ENCODE results near the gene TIMM44.
"Not testable (repeated sequence)": the region's sequence is repeated elsewhere in the genome, so short reads cannot be mapped to it uniquely, and the experiment has no call there.

TIMM44 gene

DNA sequence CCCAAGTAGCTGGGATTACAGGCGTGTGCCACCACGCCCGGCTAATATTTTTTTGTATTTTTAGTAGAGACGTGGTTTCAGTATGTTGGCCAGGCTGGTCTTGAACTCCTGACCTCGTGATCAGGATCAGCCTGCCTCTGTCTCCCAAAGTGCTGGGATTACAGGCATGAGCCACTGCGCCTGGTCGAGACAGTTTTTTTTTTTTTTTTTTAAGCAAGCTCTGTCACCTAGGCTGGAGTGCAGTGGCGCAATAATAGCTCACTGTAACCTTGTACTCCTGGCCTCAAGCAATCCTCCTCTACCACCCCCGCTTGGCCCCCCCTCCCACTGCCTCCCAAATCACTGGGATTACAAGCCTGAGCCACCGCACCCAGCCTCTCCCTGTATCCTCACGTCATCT lies 46.2 kb downstream of the TIMM44 start:
- DNase-seq = no peak

DNA sequence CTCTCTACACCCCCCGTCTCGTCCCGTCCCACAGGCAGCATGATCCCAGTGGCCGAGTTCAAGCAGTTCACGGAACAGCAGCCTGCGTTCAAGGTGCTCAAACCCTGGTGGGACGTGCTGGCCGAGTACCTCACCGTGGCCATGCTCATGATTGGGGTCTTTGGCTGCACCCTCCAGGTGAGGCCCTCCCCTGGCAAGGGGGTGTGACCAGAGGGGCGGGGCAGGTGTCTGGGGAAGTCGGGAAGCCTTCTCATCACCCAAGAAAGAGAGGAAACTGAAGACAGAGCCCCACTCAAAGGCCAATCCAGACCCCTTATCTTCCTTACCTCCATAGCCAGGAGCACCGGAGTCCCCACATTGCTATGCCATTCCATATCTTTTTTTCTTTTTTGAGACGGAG lies 47.9 kb downstream of the TIMM44 start:
- DNase-seq = no peak

DNA sequence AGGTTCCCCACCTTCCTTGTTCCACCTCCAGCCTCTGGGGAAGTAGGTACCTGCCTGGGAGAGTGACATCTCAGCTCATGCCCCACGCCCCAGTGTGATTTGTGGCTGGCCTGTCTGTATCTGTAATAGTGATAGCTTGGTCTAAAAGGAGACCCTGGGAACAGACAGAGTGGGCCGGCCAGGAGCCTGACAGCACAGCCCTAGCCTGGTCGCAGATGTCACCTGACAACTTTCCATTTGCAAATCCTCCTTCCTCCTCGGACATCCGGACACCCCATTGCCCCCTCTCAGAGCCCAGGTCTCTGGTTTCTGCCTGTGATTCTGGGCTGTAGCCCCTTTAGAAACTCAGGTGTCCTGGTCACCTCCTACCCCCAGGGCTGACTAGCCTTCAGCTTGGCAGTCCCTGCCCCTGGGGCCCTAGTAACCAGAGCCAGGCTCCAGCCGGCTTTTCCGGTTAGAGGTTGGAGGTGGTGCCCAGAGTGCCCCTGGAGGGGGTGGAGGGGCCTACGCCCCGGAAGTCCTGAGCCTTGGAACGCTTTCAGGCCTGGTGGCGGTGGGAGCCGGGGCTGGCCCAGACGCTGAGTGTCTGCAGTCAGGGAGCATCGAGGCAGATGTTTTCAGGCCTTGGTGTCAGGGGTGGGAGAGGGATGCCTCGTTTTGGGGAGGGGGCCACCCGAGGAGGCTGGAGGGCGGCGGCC lies 48.7 kb downstream of the TIMM44 start:
- DNase-seq = no peak

DNA sequence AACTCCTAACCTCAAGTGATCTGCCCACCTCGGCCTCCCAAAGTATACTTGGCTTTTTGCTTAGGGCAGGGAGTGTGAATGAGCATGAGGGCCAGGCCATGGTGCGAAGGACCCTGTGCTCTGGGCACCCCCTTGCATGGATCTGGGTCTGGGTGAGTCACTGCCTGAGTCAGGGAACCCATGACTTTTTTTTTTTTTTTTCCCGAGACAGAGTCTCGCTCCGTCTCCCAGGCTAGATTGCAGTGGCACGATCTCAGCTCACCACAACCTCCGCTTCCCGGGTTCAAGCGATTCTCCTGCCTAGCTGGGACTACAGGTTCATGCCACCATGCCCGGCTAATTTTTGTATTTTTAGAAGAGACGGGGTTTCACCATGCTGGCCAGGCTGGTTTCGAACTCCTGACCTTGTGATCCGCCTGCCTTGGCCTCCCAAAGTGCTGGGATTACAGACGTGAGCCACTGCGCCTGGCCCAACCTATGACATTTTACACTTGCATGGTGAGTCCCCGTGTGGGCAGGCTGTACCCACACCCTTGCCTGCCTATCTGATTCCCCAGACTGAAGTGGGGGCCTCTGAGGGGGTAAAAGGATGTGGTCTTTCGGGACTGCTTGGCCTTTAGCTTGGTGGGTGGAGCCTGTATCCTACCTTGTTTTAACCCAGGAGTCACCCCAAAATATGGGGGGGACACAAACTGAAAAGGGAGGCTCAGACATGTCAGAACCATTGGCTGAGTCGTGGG lies 49.9 kb downstream of the TIMM44 start:
- DNase-seq = not testable (repeated sequence)

DNA sequence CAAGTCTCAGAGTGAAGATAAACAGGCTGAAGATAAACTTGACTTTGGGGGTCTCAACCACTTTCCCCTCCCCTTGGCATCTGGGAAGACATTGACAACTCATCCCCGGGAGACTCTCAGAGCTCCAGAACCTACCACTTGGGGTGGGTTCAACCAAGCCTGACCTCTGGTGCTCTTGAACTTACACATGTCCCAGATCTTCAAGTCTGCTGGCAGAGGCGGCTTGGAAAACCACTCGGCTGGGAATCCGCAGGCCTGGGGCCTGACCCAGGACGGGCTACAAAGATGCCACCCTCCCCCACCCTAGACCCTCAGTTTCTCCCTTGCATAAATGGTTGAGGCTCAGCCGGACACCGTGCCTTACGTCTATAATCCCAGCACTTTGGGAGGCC lies 54.6 kb downstream of the TIMM44 start:
- DNase-seq = no peak

DNA sequence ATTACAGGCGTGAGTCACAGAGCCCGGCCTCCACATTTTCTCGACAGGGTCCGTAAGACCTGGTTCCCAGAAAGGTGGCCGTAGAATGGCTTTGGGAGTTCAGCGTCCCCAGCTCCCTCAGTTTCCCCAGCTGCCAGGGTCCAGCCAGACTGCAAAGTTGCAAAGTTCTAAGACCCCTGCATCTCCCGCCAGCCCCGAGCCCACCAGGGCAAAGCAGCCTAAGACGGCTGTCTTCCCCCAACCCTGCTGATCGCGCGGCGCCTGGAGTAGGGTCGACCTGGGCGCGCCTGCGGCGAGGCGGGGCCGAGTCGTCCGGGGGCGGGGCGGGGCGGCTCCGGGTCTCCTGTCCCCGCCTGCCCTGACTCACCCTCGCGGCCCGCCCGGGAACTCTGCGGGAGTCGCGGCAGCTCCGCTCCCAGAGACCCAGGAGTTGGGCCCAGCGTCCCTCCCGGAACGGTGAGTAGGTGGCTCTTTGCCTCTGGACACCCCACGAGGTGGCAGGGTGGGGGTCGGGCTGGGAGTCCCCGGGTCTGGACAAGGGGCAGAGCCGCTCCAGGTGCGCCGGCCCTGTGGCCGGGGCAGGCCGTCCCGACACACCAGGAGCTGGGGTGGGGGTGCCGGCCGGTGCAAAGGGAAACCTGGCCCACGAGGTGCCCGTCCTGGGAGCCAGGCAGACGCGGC lies 55.2 kb downstream of the TIMM44 start, which contains the start of gene LRRC8E:
TSS of gene LRRC8E (plus strand) at position 366 of the 681 bp plus-strand sequence. CDS start 7,094 bp downstream, outside the sequence.
- DNase-seq = no peak

DNA sequence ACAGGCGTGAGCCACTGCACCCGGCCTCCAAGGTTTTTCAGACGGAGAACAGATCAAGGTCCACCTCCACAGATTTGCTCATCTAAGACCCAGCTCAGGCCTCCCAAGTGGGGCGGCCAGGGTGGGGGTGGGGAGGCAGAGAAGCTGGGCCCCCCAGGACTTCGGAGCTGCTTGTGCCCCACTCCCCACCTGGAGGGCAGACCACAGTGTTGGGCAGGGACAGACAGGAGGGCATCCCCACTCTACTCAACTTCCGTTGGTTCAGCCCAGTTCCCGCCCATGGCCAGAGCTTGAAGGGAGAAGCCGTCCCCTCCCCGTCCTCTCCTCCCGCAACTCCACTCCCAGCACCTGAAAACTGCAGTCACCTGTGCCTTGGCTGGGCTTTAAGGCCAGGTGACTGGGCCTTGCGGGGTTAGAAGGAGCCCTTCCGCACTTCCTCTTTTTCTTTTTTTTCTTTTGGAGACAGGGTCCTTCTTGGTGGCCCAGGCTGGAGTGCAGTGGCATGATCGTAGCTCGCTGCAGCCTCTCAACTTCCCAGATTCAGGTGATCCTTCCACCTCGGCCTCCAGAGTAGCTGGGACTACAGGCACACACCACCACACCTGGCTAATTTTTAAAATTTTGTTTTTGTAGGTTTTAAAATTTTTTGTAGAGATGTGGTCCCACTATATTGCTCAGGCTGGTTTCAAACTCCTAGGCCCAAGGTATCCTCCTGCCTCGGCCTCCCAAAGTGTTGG lies 55.9 kb downstream of the TIMM44 start:
- DNase-seq = no peak

DNA sequence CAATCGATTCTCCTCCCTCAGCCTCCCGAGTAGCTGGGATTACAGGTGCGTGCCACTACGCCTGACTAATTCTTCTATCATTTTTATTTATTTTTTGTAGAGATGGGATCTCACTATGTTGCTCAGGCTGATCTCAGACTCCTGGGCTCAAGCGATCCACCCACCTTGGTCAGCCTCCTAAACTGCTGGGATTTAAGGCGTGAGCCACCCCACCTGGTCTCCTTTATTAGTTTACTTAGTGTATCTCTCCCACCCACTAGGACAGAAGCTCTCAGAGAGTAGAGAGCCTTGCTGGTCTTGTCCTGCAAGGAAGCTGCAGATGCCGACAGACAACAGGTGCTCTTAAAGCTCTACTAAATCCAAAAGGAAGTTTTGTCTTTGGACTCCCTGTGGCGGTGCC lies 57.6 kb downstream of the TIMM44 start:
- no peak for DNase-seq

DNA sequence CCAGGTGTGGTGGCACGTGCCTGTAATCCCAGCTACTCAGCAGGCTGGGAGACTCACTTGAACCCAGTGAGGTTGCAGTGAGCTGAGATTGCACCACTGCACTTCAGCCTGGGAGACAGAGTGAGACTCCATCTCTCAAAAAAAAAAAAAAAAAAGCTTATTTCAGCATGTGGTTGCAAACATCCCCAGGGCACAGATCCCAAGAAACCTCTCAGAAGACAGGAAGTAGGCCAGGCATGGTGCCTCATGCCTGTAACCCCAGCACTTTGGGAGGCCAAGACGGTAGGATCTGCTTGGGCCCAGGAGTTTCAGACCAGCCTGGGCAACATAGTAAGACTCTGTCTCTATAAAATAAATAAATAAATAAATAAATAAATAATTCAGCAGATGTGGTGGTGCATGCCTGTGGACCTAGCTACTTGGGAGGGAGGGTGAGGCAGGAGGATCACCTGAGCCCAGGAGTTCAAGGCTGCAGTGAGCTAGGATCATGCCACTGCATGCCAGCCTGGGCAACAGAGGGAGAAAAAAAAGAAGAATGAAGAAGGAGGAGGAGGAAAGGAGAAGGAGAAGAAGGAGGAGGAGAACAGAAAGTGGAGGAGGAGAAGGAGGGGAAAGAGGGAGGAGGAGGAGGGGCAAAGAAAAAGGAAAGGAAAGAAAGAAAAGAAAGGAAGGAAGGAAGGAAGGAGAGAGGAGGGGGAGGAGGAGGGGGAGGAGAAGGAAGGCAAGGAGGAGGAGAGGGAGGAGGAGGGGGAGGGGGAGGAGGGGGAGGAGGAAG lies 59.5 kb downstream of the TIMM44 start:
- DNase-seq = no peak

DNA sequence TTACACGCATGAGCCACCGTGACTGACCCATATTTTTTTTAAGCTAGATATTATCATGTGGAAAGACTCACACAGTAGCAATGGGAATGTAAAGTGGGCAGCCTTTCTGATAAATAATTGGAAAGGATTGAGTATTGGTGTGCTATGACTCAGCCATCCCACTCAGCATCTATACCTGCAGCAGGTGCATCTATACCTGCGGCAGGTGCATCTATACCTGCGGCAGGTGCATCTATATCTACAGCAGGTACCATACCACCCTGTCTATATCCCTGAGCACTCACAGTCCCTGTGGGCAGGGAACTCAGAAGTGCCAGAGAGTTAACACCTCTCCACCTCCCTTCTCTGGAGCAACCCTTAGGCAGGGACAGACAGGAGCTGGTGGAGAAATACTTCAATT lies 60.4 kb downstream of the TIMM44 start:
- no peak for DNase-seq

DNA sequence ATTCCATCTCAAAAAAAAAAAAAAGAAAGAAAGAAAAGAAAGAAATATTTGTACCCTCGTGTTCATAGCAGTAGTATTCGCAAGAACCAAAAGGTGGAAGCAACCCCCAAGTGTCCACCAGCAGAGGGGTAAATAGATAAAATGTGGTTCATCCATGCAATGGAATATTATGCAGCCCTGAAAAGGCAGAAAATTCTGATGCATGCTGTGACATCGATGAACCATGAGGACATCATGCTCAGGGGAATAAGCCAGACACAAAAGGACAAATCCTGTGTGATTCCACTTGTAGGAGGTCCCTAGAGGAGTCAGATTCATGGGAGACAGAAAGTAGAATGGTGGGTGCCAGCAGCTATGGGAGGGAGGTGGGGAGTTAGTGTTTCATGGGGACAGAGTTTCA lies 61.6 kb downstream of the TIMM44 start:
- no peak for DNase-seq

DNA sequence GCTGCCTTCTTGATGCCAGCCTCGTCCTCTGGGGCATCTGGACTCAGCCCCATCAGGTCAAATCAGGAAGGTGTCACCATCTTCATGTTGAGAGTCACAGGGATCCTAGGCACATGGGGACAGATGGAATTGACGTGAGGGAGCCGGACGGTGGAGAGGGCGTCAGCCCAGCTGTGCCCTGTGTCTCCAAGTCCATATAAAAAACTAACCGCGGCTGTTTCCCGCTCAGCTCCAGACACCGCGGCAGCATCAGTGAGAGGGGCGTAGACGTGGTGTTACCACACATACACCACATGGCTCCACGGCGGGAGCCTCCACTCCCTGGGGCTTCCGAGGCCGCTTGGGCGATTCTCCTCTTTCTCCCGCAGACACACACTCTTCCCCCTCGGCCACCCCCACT lies 63.6 kb downstream of the TIMM44 start:
- DNase-seq = no peak

DNA sequence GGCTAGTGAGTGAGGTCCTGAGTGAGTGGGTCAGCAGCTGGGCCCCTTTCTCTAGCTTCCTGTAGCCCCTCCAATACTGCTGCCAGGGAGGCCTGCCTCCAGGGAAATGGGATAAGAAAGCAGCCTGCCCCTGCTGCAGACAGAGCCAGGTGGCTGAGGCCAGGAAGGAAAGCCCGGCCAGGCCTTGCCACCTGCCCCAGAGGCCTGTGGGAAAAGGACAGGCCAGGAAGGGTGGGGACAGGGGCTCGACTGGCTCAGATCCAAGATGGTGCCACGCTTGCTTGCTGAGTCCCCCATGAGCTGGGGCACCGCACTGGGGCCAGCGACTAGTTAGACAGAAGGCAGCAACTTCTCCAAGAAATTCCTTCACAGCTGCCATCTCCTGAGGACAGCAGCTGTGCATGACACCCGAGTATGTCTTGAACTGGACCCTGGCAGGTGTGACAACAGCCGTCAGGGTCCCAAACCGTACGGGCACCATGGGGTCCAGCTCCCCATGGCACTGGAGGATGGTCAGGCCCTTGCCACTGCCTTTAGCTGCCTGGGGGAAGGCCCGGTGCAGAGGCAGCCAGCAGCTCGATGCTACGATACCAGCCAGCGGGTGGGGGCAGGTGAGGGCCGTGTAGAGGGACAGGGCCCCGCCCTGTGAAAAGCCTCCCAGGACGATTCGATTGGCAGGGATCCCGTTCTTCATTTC lies 64.2 kb downstream of the TIMM44 start:
- DNase-seq = no peak

DNA sequence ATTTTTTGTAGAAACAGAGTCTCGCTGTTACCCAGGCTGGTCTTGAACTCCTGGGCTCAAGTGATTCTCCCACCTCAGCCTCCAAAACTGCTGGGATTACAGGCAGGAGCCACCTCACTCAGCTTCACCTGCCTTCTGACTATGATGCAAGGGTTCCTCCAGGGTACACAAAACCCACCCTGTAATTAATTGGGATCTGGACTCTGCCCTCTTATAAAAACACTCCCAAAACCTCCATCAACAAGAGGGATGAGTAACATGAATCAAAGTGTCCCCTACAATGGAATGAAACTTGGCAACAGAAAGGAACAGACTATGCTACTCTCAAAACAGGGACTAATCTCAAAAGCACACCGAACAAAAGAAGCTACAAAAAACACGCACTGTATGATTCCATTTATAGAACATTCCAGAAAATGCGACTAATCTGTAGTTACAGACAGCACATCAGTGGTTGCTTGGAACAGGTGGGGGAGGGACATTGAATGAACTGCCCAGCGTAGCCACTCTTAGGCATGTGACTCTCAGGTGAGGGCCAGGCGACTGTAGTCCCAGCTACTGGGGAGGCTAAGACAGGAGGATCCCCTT lies 66.1 kb downstream of the TIMM44 start:
- no peak for DNase-seq
